Measurements from ENCODE around the gene PLOD3.

The PLOD3 gene

GRCh38 chr7:101179713-101180112 lies 37.7 kb downstream of the PLOD3 start:
- Histone ChIP-seq H3K4me1 (ENCODE audit: control insufficient read depth, insufficient read depth, low read length) (peaks cover 13% of the 10 kb centered on the region), H3K27me3 (ENCODE audit: control insufficient read depth, insufficient read depth, low read length, poor library complexity, severe bottlenecking) (peaks cover 68% of the 10 kb centered on the region), H3K4me3 (ENCODE audit: insufficient read depth, low read depth, low read length) (peak overlapping the region; percentile 39), H3K9me3 (ENCODE audit: control insufficient read depth, low read length) (no peaks in the 10 kb centered on the region), H3K27ac (ENCODE audit: insufficient read depth, low read depth, low read length, poor library complexity, severe bottlenecking) (no peak overlapping the region), H3K36me3 (ENCODE audit: control insufficient read depth, insufficient read depth, low read length) (no peaks in the 10 kb centered on the region)
- WGBS, 2 experiments, result 0% methylated on average over 27 of the region's 27 CpGs

DNA sequence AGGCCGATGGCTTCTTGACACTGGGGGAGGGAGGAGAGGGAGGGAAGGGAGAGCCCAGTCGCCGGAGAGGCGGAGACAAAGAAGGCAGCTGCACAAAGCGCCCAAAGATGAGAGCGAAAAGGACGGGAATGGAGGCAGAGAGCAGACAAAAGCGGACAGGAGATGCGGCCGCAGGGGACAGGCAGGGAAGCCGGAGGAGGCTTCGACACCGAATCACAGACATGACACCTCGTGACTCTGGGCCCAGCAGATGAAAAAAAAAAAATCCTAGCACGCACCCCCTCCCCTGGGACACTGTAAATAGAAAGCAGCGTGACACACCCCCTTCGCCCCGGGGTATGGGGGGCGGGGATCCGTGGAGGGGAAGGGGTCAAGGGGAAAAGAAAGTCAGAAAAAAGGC lies 38.3 kb downstream of the PLOD3 start:
- 1% methylated on average over 20 of the region's 20 CpGs for WGBS, 2 experiments
- Histone ChIP-seq H3K9me3 (ENCODE audit: control insufficient read depth, low read length) (no peaks in the 10 kb centered on the region), H3K27me3 (ENCODE audit: control insufficient read depth, insufficient read depth, low read length, poor library complexity, severe bottlenecking) (peaks cover 74% of the 10 kb centered on the region), H3K27ac (ENCODE audit: insufficient read depth, low read depth, low read length, poor library complexity, severe bottlenecking) (no peak overlapping the region), H3K36me3 (ENCODE audit: control insufficient read depth, insufficient read depth, low read length) (no peaks in the 10 kb centered on the region), H3K4me3 (ENCODE audit: insufficient read depth, low read depth, low read length) (peak overlapping the region; percentile 39), H3K4me1 (ENCODE audit: control insufficient read depth, insufficient read depth, low read length) (peaks cover 13% of the 10 kb centered on the region)

GRCh38 chr7:101177644-101178043 lies 39.7 kb downstream of the PLOD3 start:
- H3K27me3 ChIP-seq (ENCODE audit: control insufficient read depth, insufficient read depth, low read length, poor library complexity, severe bottlenecking), result peaks cover 89% of the 10 kb centered on the region
- WGBS, 2 experiments, result 91 to 96% methylated on average over 2 of the region's 2 CpGs
- no peak overlapping the region for H3K4me3 ChIP-seq (ENCODE audit: insufficient read depth, low read depth, low read length)

GRCh38 chr7:101175664-101176063 lies 41.7 kb downstream of the PLOD3 start:
- Histone ChIP-seq H3K9me3 (ENCODE audit: control insufficient read depth, low read length) (no peaks in the 10 kb centered on the region), H3K4me1 (ENCODE audit: control insufficient read depth, insufficient read depth, low read length) (peaks cover 32% of the 10 kb centered on the region), H3K27ac (ENCODE audit: insufficient read depth, low read depth, low read length, poor library complexity, severe bottlenecking) (no peak overlapping the region), H3K36me3 (ENCODE audit: control insufficient read depth, insufficient read depth, low read length) (no peaks in the 10 kb centered on the region), H3K4me3 (ENCODE audit: insufficient read depth, low read depth, low read length) (no peak overlapping the region), H3K27me3 (ENCODE audit: control insufficient read depth, insufficient read depth, low read length, poor library complexity, severe bottlenecking) (peaks cover 98% of the 10 kb centered on the region)
- 61 to 63% methylated on average over 3 of the region's 3 CpGs for WGBS, 2 experiments

More at GRCh38 chr7:101177644-101178043, 39.7 kb downstream of the PLOD3 start:
- no peak overlapping the region for H3K27ac ChIP-seq (ENCODE audit: insufficient read depth, low read depth, low read length, poor library complexity, severe bottlenecking)
- no peaks in the 10 kb centered on the region for H3K36me3 ChIP-seq (ENCODE audit: control insufficient read depth, insufficient read depth, low read length)
- no peaks in the 10 kb centered on the region for H3K9me3 ChIP-seq (ENCODE audit: control insufficient read depth, low read length)
- peaks cover 22% of the 10 kb centered on the region for H3K4me1 ChIP-seq (ENCODE audit: control insufficient read depth, insufficient read depth, low read length)

DNA sequence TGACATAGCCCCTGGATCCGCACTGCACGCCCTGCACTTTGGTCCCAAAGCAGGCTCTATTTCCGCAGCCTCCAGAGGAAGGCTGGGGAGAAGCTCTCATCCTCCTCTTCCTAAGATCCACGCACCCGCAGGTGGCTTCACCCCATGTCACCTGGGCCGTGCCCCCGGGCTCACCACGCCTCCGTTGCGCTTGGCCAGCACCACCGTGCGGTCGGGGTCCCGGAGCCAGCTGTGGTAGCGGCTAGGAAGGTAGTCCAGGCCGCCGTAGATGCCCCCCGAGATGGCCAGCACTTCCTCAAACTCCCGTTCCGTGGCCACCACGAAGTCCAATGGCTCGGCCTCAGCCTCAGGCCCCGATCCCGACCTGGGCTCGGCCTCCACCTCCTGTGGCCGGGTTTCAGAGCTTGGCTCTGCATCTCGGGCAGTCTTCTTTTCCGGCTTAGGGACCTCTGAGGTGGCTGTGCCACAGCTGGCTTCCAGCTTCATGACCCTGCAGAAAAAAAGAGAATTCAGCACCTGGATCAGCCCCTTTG lies 43.0 kb downstream of the PLOD3 start:
- no peak overlapping the region for H3K27ac ChIP-seq (ENCODE audit: insufficient read depth, low read depth, low read length, poor library complexity, severe bottlenecking)
- H3K4me3 ChIP-seq (ENCODE audit: insufficient read depth, low read depth, low read length), result no peak overlapping the region
- no peaks in the 10 kb centered on the region for H3K36me3 ChIP-seq (ENCODE audit: control insufficient read depth, insufficient read depth, low read length)
- WGBS, 2 experiments, result 35 to 36% methylated on average over 28 of the region's 28 CpGs
- peaks cover 98% of the 10 kb centered on the region for H3K27me3 ChIP-seq (ENCODE audit: control insufficient read depth, insufficient read depth, low read length, poor library complexity, severe bottlenecking)
- H3K4me1 ChIP-seq (ENCODE audit: control insufficient read depth, insufficient read depth, low read length), result peaks cover 30% of the 10 kb centered on the region
- H3K9me3 ChIP-seq (ENCODE audit: control insufficient read depth, low read length), result no peaks in the 10 kb centered on the region

DNA sequence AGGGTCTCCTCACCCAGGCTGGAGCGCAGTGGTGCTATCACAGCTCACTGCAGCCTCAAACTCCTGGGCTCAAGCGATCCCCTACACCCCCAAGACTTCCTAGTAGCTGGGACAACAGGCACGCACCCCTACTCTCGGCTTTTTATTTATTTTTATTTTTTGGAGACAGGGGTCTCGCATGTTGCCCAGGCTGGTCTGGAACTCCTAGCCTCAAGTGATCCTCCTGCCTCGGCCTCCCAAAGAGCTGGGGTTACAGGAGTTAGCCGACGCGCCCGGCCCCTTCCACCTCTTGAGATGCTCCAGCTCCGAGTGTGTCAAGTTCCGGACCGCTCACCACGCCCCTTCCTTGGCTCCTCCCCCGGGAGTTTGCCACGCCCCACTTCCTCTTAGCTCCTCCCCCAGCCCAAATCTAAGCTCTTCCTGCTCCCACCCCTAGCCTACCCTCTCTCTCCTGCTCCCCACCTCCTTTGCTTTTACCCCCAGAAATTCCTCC lies 43.6 kb downstream of the PLOD3 start:
- Histone ChIP-seq H3K4me3 (ENCODE audit: insufficient read depth, low read depth, low read length) (no peak overlapping the region), H3K4me1 (ENCODE audit: control insufficient read depth, insufficient read depth, low read length) (peaks cover 25% of the 10 kb centered on the region), H3K9me3 (ENCODE audit: control insufficient read depth, low read length) (no peaks in the 10 kb centered on the region), H3K27me3 (ENCODE audit: control insufficient read depth, insufficient read depth, low read length, poor library complexity, severe bottlenecking) (peaks cover 98% of the 10 kb centered on the region), H3K36me3 (ENCODE audit: control insufficient read depth, insufficient read depth, low read length) (no peaks in the 10 kb centered on the region), H3K27ac (ENCODE audit: insufficient read depth, low read depth, low read length, poor library complexity, severe bottlenecking) (no peak overlapping the region)
- WGBS, 2 experiments, result 14 to 17% methylated on average over 16 of the region's 16 CpGs

DNA sequence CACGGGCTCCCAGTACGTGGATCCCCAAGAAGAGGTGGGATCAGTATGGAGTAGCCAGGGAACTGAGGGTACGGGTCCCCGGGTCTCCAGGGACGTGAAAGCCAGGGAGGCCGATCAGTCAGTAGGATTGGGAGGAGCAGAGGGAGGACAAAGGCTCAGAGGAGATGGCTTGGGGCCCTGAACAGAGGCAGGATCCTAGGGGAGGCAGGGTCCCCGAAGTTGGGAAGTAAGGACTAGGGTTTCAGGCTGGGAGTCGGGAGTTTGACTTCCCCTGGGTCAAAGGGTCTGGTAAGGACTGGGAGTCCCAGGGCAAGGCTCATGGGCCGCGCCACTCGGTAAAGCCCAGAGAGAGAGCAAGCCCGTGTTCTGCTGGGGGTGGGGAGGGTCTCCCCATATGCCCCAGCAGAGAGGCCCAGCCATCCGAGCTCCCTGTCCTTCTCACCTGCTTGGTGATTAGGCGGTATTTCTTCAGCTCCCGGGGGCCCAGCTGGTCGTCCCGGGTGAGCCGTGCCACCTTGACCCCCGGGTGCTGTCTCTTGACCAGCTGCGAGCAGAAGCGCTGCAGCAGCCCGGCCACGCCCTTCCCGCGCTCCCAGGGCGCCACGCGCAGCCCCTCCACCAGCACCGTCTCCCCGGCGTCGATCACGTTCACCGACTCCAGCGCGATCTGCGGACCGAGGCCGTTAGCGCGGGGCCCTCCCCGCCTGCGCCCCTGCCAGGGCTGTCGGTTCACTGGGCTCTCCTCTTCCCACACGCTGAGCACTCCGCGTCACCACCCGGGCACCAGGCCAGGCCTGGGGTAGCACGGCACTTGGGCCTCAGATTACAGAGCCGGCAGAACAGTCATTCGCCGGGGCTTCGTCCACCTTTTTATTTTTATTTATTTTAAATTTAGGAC lies 44.3 kb downstream of the PLOD3 start:
- WGBS, 2 experiments, result 4 to 5% methylated on average over 52 to 53 of the region's 53 CpGs
- no peaks in the 10 kb centered on the region for H3K36me3 ChIP-seq (ENCODE audit: control insufficient read depth, insufficient read depth, low read length)
- H3K9me3 ChIP-seq (ENCODE audit: control insufficient read depth, low read length), result no peaks in the 10 kb centered on the region
- H3K4me1 ChIP-seq (ENCODE audit: control insufficient read depth, insufficient read depth, low read length), result peaks cover 28% of the 10 kb centered on the region
- no peak overlapping the region for H3K4me3 ChIP-seq (ENCODE audit: insufficient read depth, low read depth, low read length)
- H3K27ac ChIP-seq (ENCODE audit: insufficient read depth, low read depth, low read length, poor library complexity, severe bottlenecking), result no peak overlapping the region
- H3K27me3 ChIP-seq (ENCODE audit: control insufficient read depth, insufficient read depth, low read length, poor library complexity, severe bottlenecking), result peaks cover 98% of the 10 kb centered on the region

GRCh38 chr7:101172005-101172853 lies 45.2 kb downstream of the PLOD3 start:
- Histone ChIP-seq H3K4me3 (ENCODE audit: insufficient read depth, low read depth, low read length) (no peak overlapping the region), H3K4me1 (ENCODE audit: control insufficient read depth, insufficient read depth, low read length) (peaks cover 36% of the 10 kb centered on the region), H3K9me3 (ENCODE audit: control insufficient read depth, low read length) (no peaks in the 10 kb centered on the region), H3K36me3 (ENCODE audit: control insufficient read depth, insufficient read depth, low read length) (no peaks in the 10 kb centered on the region), H3K27me3 (ENCODE audit: control insufficient read depth, insufficient read depth, low read length, poor library complexity, severe bottlenecking) (peaks cover 98% of the 10 kb centered on the region), H3K27ac (ENCODE audit: insufficient read depth, low read depth, low read length, poor library complexity, severe bottlenecking) (no peak overlapping the region)
- 1% methylated on average over 79 of the region's 79 CpGs for WGBS, 2 experiments

DNA sequence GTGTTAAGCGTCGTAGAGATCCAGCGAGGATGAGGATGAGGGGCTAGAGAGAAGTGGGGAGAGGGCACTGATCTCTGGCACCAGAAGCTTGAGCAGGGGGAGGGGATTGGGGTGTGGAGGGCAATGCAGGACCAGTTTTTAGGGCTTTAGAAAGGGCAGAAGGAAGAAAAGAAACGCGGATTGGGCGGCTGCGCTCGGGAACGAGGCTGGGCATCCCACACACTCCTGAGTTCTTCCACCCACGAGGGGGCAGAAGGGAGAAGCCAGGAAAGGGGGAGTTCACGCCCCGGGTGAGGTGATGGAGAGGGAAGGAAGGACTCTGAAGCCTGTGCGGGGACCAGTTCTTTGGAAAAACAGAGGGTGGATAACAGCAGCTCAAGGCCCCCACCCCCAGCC lies 45.9 kb downstream of the PLOD3 start:
- H3K4me3 ChIP-seq (ENCODE audit: insufficient read depth, low read depth, low read length), result no peak overlapping the region
- peaks cover 100% of the 10 kb centered on the region for H3K27me3 ChIP-seq (ENCODE audit: control insufficient read depth, insufficient read depth, low read length, poor library complexity, severe bottlenecking)
- no peak overlapping the region for H3K27ac ChIP-seq (ENCODE audit: insufficient read depth, low read depth, low read length, poor library complexity, severe bottlenecking)
- WGBS, 2 experiments, result 5% methylated on average over 12 of the region's 13 CpGs
- no peaks in the 10 kb centered on the region for H3K9me3 ChIP-seq (ENCODE audit: control insufficient read depth, low read length)
- H3K4me1 ChIP-seq (ENCODE audit: control insufficient read depth, insufficient read depth, low read length), result peaks cover 43% of the 10 kb centered on the region
- no peaks in the 10 kb centered on the region for H3K36me3 ChIP-seq (ENCODE audit: control insufficient read depth, insufficient read depth, low read length)
